NCI-H1930 (cell line): ENCODE results near the gene SERGEF.

Experiments
- DNase-seq, 2 experiments: peaks; one replicate each; lab custom pipeline; 2025; lab: John Stamatoyannopoulos, UW

The SERGEF gene

DNA sequence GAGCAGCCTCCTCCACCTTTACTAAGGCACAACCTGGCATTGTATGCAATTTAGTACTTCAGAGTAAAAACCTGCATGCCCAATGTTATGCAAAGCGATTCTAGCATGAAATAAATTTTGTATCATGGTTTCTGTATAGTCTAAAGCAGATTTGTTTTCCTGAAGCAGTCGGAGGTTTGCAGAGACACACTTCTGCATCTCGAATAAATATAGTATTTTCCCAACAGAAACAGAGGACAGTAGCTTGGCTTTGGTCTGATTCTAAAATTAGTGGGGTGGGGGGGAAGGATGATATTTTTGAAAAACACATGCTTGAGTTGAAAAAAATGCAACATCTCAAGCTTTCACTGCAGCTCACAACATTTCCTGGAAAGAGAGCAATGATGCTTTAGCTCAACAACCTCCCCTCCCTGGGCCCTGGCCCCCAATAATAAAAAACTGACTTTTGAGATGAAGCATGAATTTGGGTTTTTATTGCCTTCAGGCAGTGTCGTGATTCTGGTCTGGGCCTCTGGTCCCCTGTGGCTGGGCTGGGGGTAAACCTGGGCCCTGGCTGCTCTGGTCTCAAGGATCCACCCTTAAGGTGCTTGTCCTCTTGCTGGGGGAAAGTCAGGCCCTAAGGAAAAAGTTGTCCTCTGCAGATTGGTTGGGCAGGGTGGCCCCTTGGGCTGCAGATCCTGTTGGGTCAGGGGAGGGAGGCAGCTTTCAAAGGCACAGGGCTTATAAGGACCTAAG lies 230.1 kb downstream of the SERGEF start:
- no peak for DNase-seq

DNA sequence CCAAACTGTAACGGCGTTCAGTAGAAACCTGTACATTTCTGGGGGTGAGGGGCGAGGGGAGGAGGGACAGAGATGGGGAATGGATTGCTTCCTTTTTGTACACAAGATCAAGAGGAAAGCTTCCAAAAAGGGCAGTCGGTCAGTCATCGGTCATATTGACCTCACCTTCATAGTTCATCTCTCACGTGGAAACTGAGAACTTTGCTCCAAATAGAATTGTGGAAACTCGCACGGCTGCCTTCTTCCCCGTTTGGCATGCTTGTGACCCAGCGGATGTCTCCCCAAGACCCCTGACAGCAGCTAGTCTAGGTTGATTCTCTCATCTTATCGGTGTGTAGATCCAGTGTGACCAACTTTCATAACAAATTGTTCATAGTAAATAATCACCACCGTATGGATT lies 230.7 kb downstream of the SERGEF start:
- DNase-seq: no peak

DNA sequence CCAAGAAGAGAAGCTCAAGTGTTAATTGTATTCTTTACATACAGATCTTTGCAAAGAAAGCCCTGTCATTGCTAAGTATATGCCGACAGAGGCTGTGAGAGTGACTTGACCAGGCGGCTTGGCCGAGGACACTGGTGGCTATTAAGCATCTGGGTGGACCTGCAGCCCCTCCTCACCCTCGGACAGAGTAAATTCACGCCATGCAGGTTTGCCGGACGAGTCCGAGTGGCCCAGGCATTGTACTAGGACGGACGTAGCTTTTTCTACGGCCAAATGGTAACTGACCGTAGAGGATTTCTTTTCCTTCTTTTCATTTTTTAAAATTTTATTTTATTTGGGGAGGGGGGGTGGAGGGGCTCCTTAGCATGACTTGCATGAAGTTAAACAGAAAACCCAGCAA lies 231.2 kb downstream of the SERGEF start:
- no peak for DNase-seq

DNA sequence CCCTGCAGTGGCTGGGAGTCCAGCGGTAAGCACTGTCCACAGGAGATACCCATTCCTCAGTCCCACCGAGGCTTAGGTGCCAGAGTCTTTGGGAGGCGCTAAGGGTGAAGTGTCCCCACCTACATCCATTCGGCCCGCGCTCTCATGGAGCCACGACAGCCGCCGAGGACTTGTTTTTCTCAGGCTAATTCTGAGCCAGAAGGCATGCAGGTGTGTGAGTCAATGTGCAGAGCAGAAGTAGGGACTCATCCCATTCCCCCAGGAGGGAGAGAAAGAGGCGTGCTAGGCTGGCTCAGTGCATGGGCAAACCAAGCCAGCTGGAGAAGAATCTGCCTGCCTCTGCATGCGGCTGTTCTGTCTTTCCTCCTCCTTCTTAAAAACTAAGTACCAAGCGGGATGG lies 231.6 kb downstream of the SERGEF start:
- DNase-seq: no peak

DNA sequence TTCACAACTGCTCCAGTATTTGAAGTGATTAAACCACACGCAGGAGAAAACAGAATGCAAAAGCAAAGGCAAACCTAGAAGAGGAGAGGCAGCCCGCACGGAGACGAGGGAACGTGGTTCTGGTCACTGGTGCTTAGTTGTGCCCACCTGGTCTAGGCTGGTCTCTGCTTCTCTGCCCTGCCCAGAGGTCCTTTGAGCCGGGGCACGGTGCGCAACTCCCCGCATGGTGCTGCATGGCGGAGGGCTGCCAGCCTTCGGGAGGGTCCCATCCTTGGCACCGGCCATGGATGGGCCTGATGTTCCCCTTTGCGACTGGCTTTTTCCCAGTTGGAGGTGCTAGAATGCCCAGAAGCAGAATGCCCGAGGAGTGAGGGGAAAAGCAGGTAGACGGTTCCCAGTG lies 232.2 kb downstream of the SERGEF start:
- DNase-seq: no peak

DNA sequence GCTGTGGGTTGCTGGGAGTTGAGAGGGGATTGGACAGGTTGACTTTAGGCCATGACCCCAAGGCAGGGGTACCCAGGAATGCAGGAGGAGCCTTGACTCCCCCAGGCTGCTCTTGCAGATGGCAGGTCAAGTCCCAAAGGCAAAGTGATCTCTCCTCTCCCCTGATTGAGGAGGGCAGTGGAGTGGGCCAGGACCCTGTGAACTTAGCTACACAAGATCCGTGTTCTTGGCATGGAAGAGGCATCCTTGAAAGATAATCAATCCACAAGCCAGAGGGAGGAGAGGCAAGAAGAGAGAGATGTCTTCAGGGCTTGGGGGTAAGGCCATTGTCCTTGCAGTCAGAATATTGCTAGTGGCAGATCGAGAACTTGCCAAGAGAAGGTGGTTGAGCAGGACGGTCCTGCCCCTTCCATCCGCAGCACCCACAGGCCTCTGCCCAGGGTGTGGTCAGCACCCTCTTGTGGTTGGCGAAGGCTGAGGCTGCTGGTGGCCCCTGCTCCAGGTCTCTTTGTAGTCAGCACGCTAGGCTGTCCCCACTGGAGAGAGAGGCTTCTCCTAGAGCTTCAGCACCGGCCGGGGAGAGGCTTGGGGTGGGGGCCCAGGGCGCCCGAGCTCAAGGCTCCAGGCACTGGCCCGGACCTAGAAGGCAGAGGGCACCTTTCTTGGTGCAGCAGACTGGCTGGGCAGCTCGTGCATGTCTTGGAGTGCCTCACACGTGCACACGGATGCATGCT lies 232.8 kb downstream of the SERGEF start:
- DNase-seq: no peak

DNA sequence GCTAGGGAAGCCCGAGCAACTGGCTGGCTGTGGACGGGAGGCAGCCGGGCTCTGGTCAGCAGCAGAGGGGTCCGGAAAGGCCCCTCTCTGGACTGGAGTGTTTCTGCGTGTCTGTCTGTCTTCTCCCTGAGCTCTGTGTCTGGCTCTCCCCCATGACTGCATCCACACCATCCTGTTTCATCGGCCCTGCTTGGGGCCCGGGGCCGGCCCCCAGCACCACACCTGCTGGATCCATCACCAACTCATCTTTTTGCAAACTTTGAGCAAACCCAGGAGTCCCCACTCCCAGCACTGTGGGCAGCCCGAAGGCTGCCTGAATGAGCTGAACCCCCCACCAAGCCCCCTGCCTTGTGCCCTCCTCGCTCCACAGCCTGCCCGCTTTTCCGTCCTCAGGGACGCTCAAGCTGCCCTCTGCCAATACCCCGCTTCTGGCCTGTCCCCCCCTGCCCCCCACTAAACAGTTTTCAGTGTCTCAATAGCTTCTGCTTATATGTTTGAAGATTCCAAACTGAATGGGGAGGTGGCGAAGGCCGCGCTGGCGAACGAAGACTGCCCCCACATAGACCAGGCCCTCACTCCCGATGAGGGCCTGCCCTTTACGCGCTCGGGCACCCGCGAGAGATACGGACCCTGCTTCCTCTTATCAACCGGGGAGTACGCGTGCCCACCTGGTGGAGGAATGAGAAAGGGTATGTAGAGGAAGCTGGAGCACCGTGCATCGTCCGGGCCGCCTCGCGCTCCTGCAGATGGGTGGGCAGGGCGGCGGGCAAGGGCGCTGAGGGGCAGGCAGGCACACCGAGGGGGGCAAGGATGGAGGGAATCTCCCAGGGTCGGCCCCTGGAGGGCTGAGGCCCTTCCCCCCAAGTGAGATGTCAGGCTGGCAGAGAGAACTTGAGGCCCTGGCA lies 233.6 kb downstream of the SERGEF start:
- no peak for DNase-seq

DNA sequence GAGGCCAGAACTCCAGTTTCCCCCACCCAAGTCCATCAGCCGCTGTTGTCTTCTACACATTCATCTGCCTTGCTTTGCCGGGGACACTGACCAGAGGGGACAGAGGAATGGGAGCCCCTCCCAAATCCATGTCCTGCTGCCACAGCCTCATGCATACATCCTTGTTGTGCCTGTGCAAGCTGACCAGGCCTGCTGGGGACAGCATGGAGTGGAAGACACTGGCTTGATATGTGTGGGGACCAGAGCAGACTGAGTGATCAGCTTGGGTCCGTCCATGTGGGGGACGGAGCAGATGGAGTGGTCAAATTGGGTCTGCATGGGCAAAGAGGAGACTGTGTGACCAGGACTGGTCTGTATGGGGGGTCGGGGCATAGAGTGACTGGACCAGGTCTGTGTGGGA lies 234.5 kb downstream of the SERGEF start:
- DNase-seq: no peak

DNA sequence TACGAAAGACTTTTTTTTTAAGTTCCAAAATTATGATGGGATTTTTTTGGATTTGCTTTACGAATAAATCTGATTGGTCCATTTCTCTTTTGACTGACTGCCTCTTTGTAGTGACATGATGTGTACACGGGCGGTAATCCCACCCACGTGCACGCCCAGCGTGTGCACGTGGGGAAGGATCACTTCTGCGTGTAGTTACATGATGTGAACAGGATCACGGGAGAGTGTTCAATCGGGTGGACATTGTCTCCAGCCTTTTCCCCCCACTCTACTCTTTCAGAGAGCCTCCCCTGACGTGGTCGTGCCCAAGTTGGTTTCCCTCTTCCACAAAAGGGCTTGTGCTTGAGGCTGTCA lies 235.1 kb downstream of the SERGEF start:
- DNase-seq: no peak

DNA sequence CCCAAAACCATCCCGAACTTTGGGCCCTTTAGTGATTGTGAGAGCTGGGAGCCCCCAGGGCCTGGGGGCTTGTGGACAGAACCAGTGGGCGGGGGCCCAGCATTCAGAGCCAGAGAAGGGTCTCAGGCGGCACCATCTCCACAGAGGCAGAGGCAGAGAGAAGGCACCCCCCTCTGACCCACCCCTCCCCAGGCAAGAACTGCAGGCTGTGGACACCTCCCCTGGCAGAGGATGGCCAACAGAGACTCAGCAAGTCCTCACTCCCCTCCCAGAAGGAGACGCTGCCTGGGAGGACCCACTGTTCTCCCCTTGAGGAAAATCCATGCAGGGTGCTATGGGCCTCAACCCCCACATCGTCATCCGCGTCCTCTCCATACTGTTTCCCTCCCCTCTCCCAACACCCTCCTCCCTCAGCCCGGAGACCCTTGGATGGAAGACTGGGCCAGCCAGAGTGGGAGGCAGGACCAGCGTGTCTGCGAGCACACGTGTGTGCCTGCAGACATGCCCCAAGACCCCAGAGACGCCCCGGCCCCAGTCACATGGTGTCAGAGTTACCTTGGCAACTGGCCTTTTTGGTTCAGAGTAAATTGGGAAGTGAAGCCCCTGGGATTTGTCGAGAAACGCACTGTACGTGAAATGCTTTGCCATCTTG lies 235.6 kb downstream of the SERGEF start:
- DNase-seq: no peak

DNA sequence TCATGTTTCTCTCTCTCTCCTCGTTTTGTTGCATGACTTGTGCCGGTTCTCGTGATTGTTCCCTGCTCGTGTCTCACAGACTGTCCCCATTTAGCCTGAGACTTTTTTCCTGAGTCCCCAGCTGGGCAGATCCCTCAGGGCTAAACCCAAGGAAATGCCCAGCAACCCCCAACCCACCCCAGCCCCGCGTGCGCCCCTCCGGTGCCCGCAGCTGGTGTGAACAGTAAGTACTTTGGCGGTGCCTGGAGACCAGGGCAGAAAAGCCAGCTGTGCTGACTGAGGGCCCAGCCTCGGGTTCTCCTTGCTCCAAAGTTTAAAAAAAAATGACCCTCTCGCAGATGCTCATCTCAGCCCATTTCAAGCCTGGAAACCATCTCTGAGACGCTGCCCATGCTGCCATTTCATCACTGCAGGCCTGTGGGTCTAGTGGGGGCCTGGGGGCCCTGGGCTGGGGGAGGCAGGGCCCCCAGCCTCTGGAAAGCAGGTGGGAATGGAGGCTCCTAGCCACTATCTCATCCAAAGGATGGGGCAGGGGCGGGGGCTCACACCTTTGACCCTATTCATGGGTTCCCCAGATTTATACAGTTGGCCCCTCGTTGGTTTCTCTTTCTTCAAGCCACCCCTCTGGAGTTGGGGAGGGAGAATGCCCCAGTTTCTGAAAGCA lies 236.5 kb downstream of the SERGEF start:
- DNase-seq: no peak

DNA sequence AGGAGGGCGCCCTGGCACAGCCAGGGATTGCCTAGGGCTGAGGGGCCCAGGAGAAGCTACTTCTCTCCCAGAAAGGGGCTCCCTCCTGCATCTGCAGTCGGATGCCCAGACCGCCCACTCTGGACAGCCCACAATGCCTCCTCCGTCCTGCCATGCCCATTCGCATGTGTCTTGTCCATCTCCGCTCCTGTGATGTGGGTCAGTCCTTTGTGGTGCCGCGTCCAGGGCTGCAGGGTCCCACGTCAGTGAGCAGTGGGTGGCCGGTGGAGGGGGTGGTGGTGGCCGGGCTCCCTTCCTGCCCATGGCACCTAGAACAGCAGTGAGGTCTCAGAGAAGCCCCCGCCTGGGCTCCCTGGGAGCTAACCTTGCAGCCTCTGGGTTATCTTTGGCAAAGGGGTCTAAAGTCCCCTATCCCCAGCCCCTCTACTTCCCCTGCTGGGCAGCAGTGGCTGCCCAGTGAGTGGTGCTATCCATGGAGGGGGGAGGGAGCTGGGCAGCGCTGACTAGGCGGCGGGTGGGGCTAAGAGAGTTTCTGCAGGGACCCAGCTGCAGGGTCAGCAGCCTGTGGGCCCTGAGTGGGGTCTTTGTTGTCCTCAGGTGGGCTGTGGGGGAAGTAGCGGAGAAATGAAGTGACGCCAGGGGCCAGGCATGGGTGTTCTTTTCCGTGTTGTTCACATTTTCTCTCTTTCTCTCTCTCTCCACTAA lies 237.2 kb downstream of the SERGEF start:
- no peak for DNase-seq

DNA sequence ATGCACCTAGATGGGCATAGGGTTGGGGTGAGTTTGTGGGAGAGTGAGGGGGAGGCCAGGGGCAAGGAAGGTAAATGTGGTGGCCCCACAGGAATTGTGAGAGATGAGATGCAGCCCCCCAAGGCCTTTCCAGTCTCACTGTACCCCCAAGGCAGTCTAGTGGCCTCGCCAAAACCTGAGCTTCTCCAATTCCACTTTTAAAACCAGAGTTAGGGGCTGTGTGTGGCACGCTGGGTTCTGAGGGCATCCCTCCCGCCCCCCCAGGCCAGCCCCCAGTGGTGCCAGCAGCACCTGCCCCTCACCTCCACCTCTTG lies 237.9 kb downstream of the SERGEF start:
- DNase-seq: no peak

DNA sequence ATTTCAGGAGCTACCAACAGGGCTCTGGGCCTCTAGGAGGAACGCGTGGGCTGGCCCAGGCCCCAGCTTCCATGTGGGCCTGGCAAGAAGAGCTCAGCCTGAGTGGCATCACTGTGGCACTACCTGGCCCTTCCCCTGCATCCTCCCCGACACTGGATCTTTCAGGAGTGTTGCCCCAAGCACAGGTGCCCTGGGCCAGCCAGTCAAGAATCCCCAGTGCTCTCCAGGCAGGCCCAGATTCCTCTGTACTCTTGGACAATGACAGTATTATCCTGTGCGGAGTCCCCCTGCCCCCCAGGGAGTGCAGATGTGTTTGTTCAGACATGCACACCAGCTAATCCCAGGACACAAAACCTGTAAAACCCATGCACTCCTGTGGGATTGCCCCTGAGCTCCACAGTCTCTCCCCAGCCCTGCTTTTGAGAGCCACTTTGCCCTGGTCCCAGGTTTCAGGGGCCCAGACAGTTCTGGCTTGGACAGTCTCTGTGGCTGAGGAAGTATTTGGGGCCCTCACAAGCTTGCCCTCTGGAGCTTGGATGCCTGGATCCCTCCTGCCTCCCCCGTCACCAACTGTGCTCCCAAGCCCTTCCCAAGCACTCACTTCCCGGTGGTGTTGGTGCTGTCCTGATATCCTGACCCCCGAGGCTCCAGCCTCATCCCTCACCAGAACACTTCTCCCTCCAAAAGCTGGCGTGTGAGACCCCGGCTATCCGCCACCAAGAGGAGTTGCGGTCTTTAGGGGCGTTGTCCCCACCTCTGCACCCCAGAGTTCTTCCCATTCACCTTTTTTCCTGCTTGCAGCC lies 238.4 kb downstream of the SERGEF start:
- no peak for DNase-seq

DNA sequence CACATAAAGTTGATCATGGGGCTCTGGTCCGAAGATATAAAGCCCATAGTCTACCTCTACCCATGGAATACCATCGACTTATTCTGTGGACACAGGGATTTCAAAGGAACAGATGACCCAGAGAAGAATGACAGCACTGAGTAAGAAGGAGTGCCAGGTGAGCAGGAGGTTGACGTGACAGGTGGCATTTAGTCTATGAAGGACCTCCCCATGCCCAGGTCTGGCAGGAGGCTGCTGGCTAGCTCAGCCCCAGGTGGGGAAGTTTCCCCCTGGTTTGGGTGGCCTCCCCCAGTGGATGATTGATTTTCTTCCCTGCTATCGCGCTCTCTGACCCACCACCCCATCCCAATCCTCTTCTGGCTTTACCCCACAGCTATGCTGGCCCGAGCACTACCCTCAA lies 239.2 kb downstream of the SERGEF start:
- no peak for DNase-seq

DNA sequence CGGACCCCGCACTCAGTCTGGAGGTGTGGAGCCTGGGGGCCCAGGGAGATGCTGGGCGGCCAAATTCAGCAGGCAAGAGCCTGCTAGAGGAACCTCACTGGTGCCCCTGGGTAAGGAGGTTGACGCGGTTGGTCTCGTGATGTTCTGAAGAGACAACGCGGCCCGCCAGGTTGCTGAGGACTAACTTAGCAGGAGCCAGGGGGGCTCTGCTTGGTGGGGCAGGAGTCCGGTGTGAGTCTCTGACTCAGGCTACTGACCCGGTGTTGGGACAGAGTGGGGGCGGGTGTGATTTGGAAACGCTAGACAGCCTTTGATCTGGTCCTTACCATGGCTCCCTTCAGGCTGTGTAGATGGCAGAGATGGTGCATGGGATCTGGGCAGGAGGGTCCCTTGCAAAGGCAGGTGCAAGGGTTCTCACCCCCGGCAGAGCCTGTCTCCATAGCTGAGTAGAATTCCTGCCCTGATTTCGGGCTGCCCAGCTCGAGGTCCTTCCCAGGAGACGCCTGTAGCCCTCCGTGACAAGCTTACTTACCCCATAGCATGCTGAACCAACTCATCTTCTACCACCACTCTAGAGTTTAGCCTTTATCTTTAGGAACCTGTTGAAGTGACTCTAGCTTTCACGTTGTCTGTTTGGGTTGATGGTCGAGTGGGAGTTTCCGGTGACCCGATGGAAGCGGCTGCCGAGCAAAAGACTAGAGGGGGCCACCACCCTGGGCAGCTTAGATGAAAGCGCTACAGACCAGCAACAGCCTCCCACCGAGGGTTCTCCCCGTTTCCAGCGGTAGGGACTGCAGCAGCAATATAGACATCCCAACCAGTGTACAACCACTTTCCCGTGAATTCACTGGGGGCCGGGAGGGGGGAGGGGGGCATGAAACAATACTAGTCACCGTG lies 239.9 kb downstream of the SERGEF start:
- DNase-seq: no peak

DNA sequence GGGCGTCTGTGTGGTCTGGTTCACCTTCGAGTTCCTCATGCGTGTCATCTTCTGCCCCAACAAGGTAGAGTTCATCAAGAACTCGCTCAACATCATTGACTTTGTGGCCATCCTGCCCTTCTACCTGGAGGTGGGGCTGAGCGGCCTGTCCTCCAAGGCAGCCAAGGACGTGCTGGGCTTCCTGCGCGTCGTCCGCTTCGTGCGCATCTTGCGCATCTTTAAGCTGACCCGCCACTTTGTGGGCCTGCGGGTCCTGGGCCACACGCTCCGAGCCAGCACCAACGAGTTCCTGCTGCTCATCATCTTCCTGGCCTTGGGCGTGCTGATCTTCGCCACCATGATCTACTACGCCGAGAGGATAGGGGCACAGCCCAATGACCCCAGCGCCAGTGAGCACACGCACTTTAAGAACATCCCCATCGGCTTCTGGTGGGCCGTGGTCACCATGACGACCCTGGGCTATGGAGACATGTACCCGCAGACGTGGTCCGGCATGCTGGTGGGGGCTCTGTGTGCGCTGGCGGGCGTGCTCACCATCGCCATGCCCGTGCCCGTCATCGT lies 240.9 kb downstream of the SERGEF start:
- no peak for DNase-seq

DNA sequence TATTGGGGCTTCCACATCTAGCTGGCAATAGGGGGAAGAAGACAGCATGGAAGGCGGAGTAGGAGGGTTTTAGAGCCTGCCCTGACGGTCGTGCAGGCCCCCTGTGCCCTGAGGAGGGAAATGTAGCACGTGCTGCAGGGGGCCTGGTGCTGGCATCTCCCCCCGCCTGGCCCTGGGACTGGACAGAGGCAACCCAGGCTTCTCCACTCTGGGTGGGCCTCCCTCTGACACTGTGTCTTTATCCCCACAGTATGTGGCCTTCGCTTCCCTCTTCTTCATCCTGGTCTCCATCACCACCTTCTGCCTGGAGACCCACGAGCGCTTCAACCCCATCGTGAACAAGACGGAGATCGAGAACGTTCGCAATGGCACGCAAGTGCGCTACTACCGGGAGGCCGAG lies 241.4 kb downstream of the SERGEF start:
- no peak for DNase-seq

DNA sequence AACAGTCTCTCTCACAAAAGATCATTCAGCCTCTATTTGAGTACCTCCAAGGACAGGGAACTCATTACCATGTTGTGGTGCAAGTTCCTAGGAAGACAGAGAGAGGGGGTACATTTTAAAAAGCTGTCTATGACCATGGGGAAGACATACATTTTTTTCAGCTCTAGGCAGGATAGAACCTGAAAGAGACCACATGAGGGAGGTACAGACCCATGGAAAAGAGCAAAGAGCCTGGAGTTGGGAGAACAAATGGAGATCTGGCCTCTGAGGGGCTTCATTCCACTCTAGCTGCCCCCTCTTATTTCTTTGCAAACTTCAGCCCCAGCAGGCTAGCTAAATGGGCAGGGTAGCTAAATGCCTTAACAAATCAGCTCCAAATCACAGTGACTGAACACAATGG lies 241.9 kb downstream of the SERGEF start:
- DNase-seq: no peak
